Uterus (tissue), 2 donors: Measurements from ENCODE around the gene BACH2.

ENCODE experiments used
- CTCF ChIP-seq, 4 experiments: fragments of 200-600 bp in 2 of 4; fragments of 450-650 bp in 2 of 4; sonication (generic) in 2 of 4; IDR thresholded peaks; one replicate each; pipeline ENCODE4 v1.5.1; 2016 to 2019; ENCODE audit warnings: antibody characterized with exemption in 4 of 4, mild to moderate bottlenecking in 2 of 4, moderate library complexity in 1 of 4
- POLR2A ChIP-seq, 2 donors: fragments of 450-650 bp; IDR thresholded peaks; one replicate each; pipeline ENCODE4 v1.6.1; 2016; ENCODE audit warnings: antibody characterized with exemption in 2 of 2, mild to moderate bottlenecking in 1 of 2, moderate library complexity in 1 of 2

- TF ChIP-seq CTCF (IDR thresholded peaks at IDR 0.05) (no peak), POLR2A (IDR thresholded peaks at IDR 0.05) (no peak)
These were observed 126.0 kb downstream of the BACH2 start for GRCh38 chr6:90170601-90171000.
